IPS-18c (cell line): Measurements from ENCODE around the gene SCYGR6.
"Not testable (repeated sequence)": the region's sequence is repeated elsewhere in the genome, so short reads cannot be mapped to it uniquely, and the experiment has no call there.

Experiments used
- H3K4me3 ChIP-seq: 2 replicates; pipeline ENCODE4 v1.7.0; 2013; ENCODE audit warnings: low read depth, mild to moderate bottlenecking, low read length, moderate library complexity; ENCODE audit not compliant: insufficient read depth
- H3K9me3 ChIP-seq: one replicate; pipeline ENCODE4 v1.6.1; 2013; ENCODE audit warnings: mild to moderate bottlenecking, low read length, moderate library complexity; ENCODE audit not compliant: control insufficient read depth, insufficient read depth

The SCYGR6 gene, protein sequence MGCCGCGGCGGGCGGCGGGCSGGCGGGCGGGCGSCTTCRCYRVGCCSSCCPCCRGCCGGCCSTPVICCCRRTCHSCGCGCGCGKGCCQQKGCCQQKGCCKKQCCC

DNA sequence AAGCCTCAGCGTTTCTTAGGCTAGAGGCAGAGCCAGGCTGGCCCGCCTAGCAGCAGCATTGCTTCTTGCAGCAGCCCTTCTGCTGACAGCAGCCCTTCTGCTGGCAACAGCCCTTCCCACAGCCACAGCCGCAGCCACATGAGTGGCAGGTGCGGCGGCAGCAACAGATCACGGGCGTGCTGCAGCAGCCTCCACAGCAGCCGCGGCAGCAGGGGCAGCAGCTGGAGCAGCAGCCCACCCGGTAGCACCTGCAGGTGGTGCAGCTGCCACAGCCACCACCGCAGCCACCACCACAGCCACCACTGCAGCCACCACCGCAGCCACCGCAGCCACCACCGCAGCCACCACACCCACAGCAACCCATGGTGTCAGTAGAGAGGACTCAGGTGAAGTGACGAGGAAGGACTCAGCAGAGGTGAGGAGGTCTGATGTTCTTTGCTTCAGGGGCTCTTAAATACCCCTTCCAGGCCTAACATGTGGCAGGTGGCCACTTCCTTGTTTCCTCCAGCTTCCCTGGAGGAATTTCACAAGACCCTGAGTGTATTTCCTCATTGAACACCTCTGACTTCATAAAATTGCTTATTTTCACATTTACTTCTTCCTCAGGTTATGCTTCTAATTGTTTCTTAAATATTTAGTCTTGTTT, at the start of gene SCYGR6:
SCYGR6 (minus strand) TSS at position 364 of the 646 bp plus-strand sequence; CDS start at position 364, 0 bp downstream.
- Histone ChIP-seq H3K9me3 (no peaks in the 10 kb centered on the region), H3K4me3 (no peak within 1 kb of the TSS)

DNA sequence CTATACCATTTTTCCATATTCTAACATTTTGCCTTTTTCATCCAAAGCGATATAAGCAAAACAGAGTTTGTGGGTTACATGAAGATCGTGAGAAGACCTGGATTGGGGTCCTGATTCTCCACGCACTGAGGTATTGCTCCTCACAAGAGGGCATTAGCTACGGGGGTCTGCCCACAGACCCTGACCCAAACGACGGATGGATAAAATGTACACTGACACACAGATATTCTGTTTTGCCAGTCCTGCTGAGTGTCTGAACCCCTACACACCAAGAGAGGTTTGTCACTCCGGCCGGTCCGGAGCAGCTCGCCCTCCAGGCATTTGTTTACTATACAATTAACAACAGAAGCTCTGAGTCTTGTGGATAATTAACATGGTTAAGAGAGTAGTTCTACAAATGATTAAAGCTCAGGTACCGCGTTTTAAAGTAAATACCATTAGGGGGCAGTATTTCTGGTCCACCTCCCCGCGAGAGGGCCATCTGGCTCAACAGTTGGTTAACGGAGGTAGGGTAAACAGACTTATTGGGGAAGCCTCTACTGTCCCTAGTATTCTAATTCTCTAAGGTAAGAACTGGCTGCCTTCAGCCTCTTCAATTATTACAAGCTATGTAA, 49.6 kb upstream of the SCYGR6 start:
- no peaks in the 10 kb centered on the region for H3K9me3 ChIP-seq
- H3K4me3 ChIP-seq: no peak overlapping the region

DNA sequence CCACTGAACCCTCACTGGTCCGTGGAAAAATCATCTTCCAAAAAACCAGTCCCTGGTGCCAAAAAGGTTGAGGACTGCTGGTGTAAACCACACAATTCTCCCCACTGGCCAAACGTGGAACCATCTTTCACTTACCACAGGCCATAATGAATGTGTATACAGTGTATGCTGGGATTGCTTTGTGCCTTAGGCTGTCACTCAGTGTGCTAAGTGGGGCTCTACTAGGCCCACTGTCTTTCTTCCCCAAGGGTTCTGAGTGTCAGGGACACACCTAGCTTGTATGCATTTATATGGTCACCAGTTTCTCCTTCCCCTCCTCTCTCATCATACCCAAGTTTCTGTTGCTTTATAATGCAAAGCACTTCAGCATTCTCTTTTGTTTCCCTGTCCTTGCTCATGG, 48.4 kb upstream of the SCYGR6 start:
- Histone ChIP-seq H3K4me3 (no peak overlapping the region), H3K9me3 (no peaks in the 10 kb centered on the region)

DNA sequence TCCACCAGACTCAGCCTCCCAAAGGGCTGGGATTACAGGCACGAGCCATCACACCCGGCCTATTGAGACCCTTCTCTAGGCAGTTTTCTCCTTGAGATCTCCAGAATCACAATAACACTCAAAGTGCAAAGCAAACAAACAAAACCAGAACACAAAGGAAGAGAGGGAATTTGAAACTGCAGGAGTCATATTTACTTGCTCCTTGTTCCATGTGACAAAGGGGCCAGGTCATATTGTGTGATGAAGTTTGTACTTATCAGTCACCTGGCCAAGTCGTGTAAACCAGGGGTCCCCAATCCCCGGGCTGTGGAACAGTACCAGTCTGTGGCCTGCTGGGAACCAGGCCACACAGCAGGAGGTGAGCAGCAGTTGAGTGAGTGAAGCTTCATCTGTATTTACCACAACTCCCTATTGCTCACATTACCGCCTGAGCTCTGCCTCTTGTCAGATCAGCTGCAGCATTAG, 47.7 kb upstream of the SCYGR6 start:
- H3K9me3 ChIP-seq: no peaks in the 10 kb centered on the region
- no peak overlapping the region for H3K4me3 ChIP-seq

DNA sequence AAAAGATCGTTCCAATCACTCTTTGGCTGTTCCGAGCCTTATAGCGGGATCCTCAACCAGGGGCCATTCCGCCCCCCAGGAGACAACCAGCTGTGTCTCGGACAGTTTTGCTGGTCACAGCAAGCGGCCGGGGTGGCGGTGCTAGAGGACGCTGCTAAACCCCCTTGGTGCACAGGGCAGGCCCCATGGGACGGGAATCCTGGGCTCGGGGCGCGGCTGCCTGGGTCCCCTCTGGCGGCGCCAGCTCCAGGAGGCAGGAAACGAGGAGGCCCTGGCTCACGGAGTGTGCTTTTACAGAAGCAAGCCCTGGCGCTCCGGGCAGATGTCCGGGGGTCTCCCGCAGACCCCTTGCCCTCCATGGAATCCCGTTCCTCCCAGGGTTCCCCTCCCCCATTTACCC, 43.3 kb upstream of the SCYGR6 start:
- no peaks in the 10 kb centered on the region for H3K9me3 ChIP-seq
- no peak overlapping the region for H3K4me3 ChIP-seq

- Histone ChIP-seq H3K4me3 (no peak overlapping the region), H3K9me3 (no peaks in the 10 kb centered on the region)
These were observed 41.9 kb upstream of the SCYGR6 start for GRCh38 chr2:227766373-227766883.

- no peak overlapping the region for H3K4me3 ChIP-seq
- H3K9me3 ChIP-seq: no peaks in the 10 kb centered on the region
These were observed 41.3 kb upstream of the SCYGR6 start for GRCh38 chr2:227765788-227766372.

DNA sequence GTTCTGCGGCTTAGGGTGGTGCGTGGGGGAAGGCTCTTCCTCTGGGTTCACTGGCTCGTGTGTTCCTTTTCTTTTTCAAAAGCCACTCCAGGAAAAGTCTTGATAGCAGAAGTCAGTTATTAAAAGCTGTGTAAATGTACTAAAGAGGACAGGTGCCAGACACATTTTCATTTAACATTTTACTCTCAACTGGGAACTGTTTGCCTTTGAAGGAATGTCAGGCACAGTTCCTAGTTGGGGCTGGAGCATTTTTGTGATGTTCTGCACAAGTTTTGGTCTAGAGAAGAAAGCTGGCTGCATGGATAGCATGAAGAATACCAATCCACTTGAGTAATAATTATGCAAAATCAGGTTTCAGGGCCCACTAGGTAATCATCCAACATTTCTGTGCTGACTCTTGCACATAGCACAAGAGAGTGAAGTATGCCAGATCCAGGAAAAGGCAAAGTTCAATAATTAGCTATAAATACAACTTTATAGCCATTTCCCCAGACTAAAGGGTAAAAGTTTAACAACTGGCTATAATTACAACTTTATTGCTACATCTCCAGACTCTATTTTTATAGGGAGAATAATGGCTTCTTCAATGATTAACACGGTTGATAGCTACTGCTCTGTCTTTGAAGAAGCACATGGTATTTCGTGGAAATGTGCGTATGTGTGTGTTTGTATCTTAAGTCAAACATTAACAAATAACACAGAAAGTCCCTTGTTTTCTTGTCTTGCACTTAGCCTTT, 37.4 kb upstream of the SCYGR6 start:
- Histone ChIP-seq H3K4me3 (no peak overlapping the region), H3K9me3 (no peaks in the 10 kb centered on the region)

GRCh38 chr2:227759411-227760118, 35.0 kb upstream of the SCYGR6 start:
- no peak overlapping the region for H3K4me3 ChIP-seq
- no peaks in the 10 kb centered on the region for H3K9me3 ChIP-seq

- H3K4me3 ChIP-seq: not testable (repeated sequence)
These were observed 31.7 kb upstream of the SCYGR6 start for GRCh38 chr2:227756261-227756660.

GRCh38 chr2:227748079-227748478, 23.5 kb upstream of the SCYGR6 start:
- H3K4me3 ChIP-seq: no peak overlapping the region
- H3K9me3 ChIP-seq: no peaks in the 10 kb centered on the region

More at GRCh38 chr2:227756261-227756660, 31.7 kb upstream of the SCYGR6 start:
- not testable (repeated sequence) for H3K9me3 ChIP-seq

DNA sequence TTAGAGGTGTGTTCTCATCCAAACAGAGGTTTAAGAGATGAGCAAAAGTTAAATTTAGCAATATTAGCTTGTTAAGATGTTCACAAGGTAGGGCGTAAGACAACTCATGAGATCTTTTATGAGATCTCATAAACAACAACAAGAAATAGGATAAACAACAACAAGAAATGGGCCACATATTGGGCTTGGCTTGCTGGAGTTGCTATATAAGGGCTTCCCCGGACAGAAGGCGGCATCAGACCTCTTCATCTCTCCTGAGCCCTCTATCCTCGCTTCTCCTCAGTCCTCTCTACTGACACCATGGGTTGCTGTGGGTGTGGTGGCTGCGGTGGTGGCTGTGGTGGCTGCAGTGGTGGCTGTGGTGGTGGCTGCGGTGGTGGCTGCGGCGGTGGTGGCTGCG, 21.0 kb upstream of the SCYGR6 start, which contains the start of gene SCYGR8:
SCYGR8 (plus strand) TSS at position 301 of the 400 bp plus-strand sequence; CDS start at position 301, 0 bp downstream.
- H3K4me3 ChIP-seq: no peak within 1 kb of the TSS
- H3K9me3 ChIP-seq: no peaks in the 10 kb centered on the region

DNA sequence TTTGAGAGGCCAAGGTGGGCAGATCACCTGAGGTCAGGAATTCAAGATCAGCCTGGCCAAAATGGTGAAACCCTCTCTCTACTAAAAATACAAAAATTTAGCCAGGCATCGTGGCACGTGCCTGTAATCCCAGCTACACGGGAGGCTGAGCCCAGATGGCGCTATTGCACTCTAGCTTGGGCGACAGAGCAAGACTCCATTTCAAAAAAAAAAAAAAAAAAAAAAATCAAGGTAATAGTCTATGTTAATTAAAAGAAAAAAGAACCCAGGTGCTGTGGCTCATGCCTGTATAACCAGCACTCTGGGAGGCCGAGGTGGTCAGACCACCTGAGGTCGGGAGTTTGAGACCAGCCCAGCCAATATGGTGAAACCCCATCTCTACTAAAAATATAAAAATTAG, 16.1 kb upstream of the SCYGR6 start:
- H3K9me3 ChIP-seq, H3K4me3 ChIP-seq: not testable (repeated sequence)

GRCh38 chr2:227739351-227739750, 14.8 kb upstream of the SCYGR6 start:
- no peak overlapping the region for H3K4me3 ChIP-seq
- no peaks in the 10 kb centered on the region for H3K9me3 ChIP-seq

- H3K4me3 ChIP-seq: no peak within 1 kb of the TSS
These were observed 3.5 kb upstream of the SCYGR6 start, which contains the start of gene SCYGR7 for GRCh38 chr2:227728035-227728434. Gene SCYGR7, plus strand, starts transcription at chr2:227728335. Its CDS starts 0 bp downstream, at chr2:227728335.

GRCh38 chr2:227722821-227723220, 1.7 kb downstream of the SCYGR6 start:
- not testable (repeated sequence) for H3K9me3 ChIP-seq, H3K4me3 ChIP-seq

More at GRCh38 chr2:227728035-227728434, 3.5 kb upstream of the SCYGR6 start, which contains the start of gene SCYGR7:
- no peaks in the 10 kb centered on the region for H3K9me3 ChIP-seq
